CD14-positive monocyte (primary cell): ENCODE results near the gene ANAPC10. TPM values are rescaled to one million over a fixed set of nuclear protein-coding genes. Genes with fewer than 3 reads are reported as not detected.

Experiments used
- DNase-seq, 3 donors: peaks; one replicate each; pipeline ENCODE4 v3.0.0-alpha.2; 2011 to 2022
- H2AFZ ChIP-seq: 2 replicates; pipeline ENCODE4 v1.6.0; 2012; ENCODE audit warnings: mild to moderate bottlenecking, low read depth, low read length, inconsistent platforms; ENCODE audit not compliant: insufficient read depth, poor library complexity, severe bottlenecking
- H3K27ac ChIP-seq, 2 donors: 1 replicate in 1 of 2; 2 replicates in 1 of 2; pipeline ENCODE4 v1.5.1; 2012 to 2013; ENCODE audit warnings: low read length in 2 of 2, control low read depth in 1 of 2, inconsistent platforms in 1 of 2, low read depth in 1 of 2, mild to moderate bottlenecking in 1 of 2
- H3K27me3 ChIP-seq, 2 donors: one replicate each; pipeline versions ENCODE4 v1.6.0 to v1.6.1; 2011 to 2013; ENCODE audit warnings: low read length in 2 of 2; ENCODE audit not compliant: control insufficient read depth in 2 of 2, insufficient read depth in 2 of 2
- H3K36me3 ChIP-seq, 2 donors: replicated peaks in 1 of 2; 1 replicate in 1 of 2; 2 replicates in 1 of 2; pipeline versions ENCODE4 v1.5.1 to v1.6.1; 2012 to 2013; ENCODE audit warnings: low read length in 2 of 2, control low read depth in 1 of 2, inconsistent platforms in 1 of 2, mild to moderate bottlenecking in 1 of 2; ENCODE audit not compliant: insufficient read depth in 2 of 2, control insufficient read depth in 1 of 2
- H3K4me1 ChIP-seq, 2 donors: 1 replicate in 1 of 2; 2 replicates in 1 of 2; pipeline versions ENCODE4 v1.5.1 to v1.6.1; 2012 to 2013; ENCODE audit warnings: low read length in 2 of 2, control low read depth in 1 of 2, inconsistent platforms in 1 of 2, mild to moderate bottlenecking in 1 of 2, moderate library complexity in 1 of 2; ENCODE audit not compliant: insufficient read depth in 2 of 2, control insufficient read depth in 1 of 2
- H3K4me2 ChIP-seq: replicated peaks from 2 replicates; pipeline ENCODE3; 2012; ENCODE audit warnings: low read length, moderate library complexity, mild to moderate bottlenecking; ENCODE audit not compliant: poor library complexity, severe bottlenecking; ENCODE audit errors: extremely low read depth
- H3K4me3 ChIP-seq, 3 experiments: fragments of 200-600 bp in 1 of 3; sonication (generic) in 1 of 3; replicated peaks in 1 of 3; 1 replicate in 2 of 3; 2 replicates in 1 of 3; pipeline ENCODE4 v1.5.1; 2011 to 2013; ENCODE audit warnings: low read length in 3 of 3, mild to moderate bottlenecking in 3 of 3, control low read depth in 2 of 3, low read depth in 2 of 3, inconsistent platforms in 1 of 3, moderate library complexity in 1 of 3
- H3K79me2 ChIP-seq: 2 replicates; pipeline ENCODE4 v1.6.0; 2012; ENCODE audit warnings: mild to moderate bottlenecking, control low read depth, inconsistent platforms, low read length, moderate library complexity; ENCODE audit not compliant: insufficient read depth
- H3K9ac ChIP-seq: 2 replicates; pipeline ENCODE4 v1.6.0; 2017; ENCODE audit warnings: low read length, mild to moderate bottlenecking; ENCODE audit not compliant: insufficient read depth, poor library complexity, severe bottlenecking
- H3K9me3 ChIP-seq, 2 donors: replicated peaks in 1 of 2; 1 replicate in 1 of 2; 2 replicates in 1 of 2; pipeline versions ENCODE4 v1.5.1 to v1.6.1; 2012 to 2013; ENCODE audit warnings: low read length in 2 of 2, control low read depth in 1 of 2; ENCODE audit not compliant: control insufficient read depth in 1 of 2, insufficient read depth in 1 of 2
- H4K20me1 ChIP-seq: 2 replicates; pipeline ENCODE4 v1.6.0; 2012; ENCODE audit warnings: mild to moderate bottlenecking, low read length, control low read depth, moderate library complexity; ENCODE audit not compliant: insufficient read depth
- H3K27ac Mint-ChIP-seq, 7 donors: one replicate each; pipeline ENCODE4 v1.8.0; 2020; ENCODE audit warnings: mild to moderate bottlenecking in 7 of 7, mixed read lengths in 7 of 7, moderate library complexity in 6 of 7, inconsistent platforms in 2 of 7
- H3K27me3 Mint-ChIP-seq, 3 donors: one replicate each; pipeline ENCODE4 v1.8.0; 2021 to 2022; ENCODE audit warnings: low read depth in 3 of 3, mild to moderate bottlenecking in 3 of 3, mixed read lengths in 3 of 3, moderate library complexity in 3 of 3, inconsistent platforms in 1 of 3
- H3K36me3 Mint-ChIP-seq, 2 donors: one replicate each; pipeline ENCODE4 v1.8.0; 2020; ENCODE audit warnings: mixed read lengths in 2 of 2, inconsistent platforms in 1 of 2, mild to moderate bottlenecking in 1 of 2
- H3K4me1 Mint-ChIP-seq: one replicate; pipeline ENCODE4 v1.8.0; 2020; ENCODE audit warnings: mild to moderate bottlenecking, mixed read lengths
- H3K4me3 Mint-ChIP-seq, 2 donors: one replicate each; pipeline ENCODE4 v1.8.0; 2020; ENCODE audit warnings: mild to moderate bottlenecking in 2 of 2, mixed read lengths in 2 of 2, moderate library complexity in 1 of 2
- H3K9me3 Mint-ChIP-seq, 7 donors: one replicate each; pipeline ENCODE4 v1.8.0; 2020 to 2022; ENCODE audit warnings: mixed read lengths in 7 of 7, mild to moderate bottlenecking in 6 of 7, moderate library complexity in 6 of 7, inconsistent platforms in 2 of 7
- CTCF ChIP-seq: fragments of 200-600 bp; IDR thresholded peaks from one replicate; pipeline ENCODE4 v1.8.0; 2022; ENCODE audit warnings: antibody characterized with exemption, mild to moderate bottlenecking
- whole genome bisulfite sequencing: methylation state at CpG from one replicate; pipeline ENCODE4 v1.1.5; 2013; ENCODE audit warnings: missing lambda C conversion rate; ENCODE audit not compliant: insufficient coverage; 5-methylcytosine and 5-hydroxymethylcytosine counted together
- intact Hi-C, 2 donors: fragments of 100-400 bp; cut with micrococcal nuclease; formaldehyde crosslinking; loops; one replicate each; pipeline versions ENCODE4 v1.15.0 to v1.15.1; 2023
- polyA plus RNA-seq, 3 donors: library from polyadenylated mRNA; depleted of rRNA in 1 of 3; unstranded in 2 of 3; stranded (reverse) in 1 of 3; fragments of 300-500 nt in 2 of 3; fragments of >200 nt in 1 of 3; fragmentation: Illumina TruSeq in 2 of 3; gene quantifications; 1 replicate in 2 of 3; 2 replicates in 1 of 3; pipeline ENCODE4 v1.2.3, GENCODE V29; 2012 to 2021

Gene ANAPC10
- polyA plus RNA-seq, 3 donors, result 11.1 to 25.4 (median 21.3) TPM

GRCh38 chr4:145130788-145131399, 32.9 kb upstream of the ANAPC10 start:
- Histone ChIP-seq H3K27ac (peak overlapping the region in 1 of 2 donors; percentile 34), H3K4me2 (no peak overlapping the region)
- H3K27ac Mint-ChIP-seq, result peak overlapping the region in 3 of 7 donors; percentile 26 to 68 (median 67)

GRCh38 chr4:145130130-145130529, 32.1 kb upstream of the ANAPC10 start:
- Histone ChIP-seq H3K4me3 (no peak overlapping the region), H4K20me1 (peaks cover 5% of the 10 kb centered on the region), H2AFZ (no peak overlapping the region), H3K36me3 (peaks cover 44 to 64% of the 10 kb centered on the region in 2 donors), H3K79me2 (no peaks in the 10 kb centered on the region), H3K4me1 (peaks cover 6 to 11% of the 10 kb centered on the region in 2 donors), H3K27ac (peak overlapping the region in 1 of 2 donors; percentile 17), H3K9me3 (no peaks in the 10 kb centered on the region), H3K27me3 (no peaks in the 10 kb centered on the region), H3K9ac (no peak overlapping the region), H3K4me2 (no peak overlapping the region)
- no peak for TF ChIP-seq CTCF
- Mint-ChIP-seq H3K4me1 (peaks cover 10% of the 10 kb centered on the region), H3K9me3 (no peaks in the 10 kb centered on the region), H3K36me3 (peaks cover 44 to 47% of the 10 kb centered on the region in 2 donors), H3K4me3 (no peak overlapping the region), H3K27ac (no peak overlapping the region), H3K27me3 (no peaks in the 10 kb centered on the region)
- intact Hi-C loops, result no loop called here
- DNase-seq, result no peak

More at GRCh38 chr4:145130788-145131399, 32.9 kb upstream of the ANAPC10 start:
- Mint-ChIP-seq H3K9me3 (no peaks in the 10 kb centered on the region), H3K36me3 (peaks cover 36 to 47% of the 10 kb centered on the region in 2 donors), H3K27me3 (no peaks in the 10 kb centered on the region), H3K4me3 (no peak overlapping the region), H3K4me1 (peaks cover 10% of the 10 kb centered on the region)
- H3K4me3 ChIP-seq, result no peak overlapping the region
- WGBS, result no CpG with 5 or more reads among the region's 2 CpGs
- H3K9me3 ChIP-seq, result no peaks in the 10 kb centered on the region
- H3K4me1 ChIP-seq, result peaks cover 6 to 11% of the 10 kb centered on the region in 2 donors
- H2AFZ ChIP-seq, result no peak overlapping the region
- peaks cover 36 to 64% of the 10 kb centered on the region in 2 donors for H3K36me3 ChIP-seq
- peaks cover 5% of the 10 kb centered on the region for H4K20me1 ChIP-seq
- TF ChIP-seq CTCF, result no peak
- no peaks in the 10 kb centered on the region for H3K79me2 ChIP-seq
- H3K27me3 ChIP-seq, result no peaks in the 10 kb centered on the region
- no peak for DNase-seq
- intact Hi-C loops, result no loop called here
- H3K9ac ChIP-seq, result no peak overlapping the region
